MM.1S (cell line): ENCODE results near the gene POT1.

Experiments
- DNase-seq: peaks from one replicate; pipeline ENCODE4 v3.0.0-alpha.2; 2015
- H2AFZ ChIP-seq: fragments of 300-600 bp; sonication (generic); 2 replicates; pipeline ENCODE4 v1.6.0; 2016; ENCODE audit warnings: antibody characterized with exemption, low read length
- H3F3A ChIP-seq: fragments of 300-600 bp; sonication (generic); 2 replicates; pipeline ENCODE4 v1.6.1; 2016; ENCODE audit warnings: mild to moderate bottlenecking, antibody characterized with exemption, low read length, moderate library complexity, mixed read lengths; ENCODE audit not compliant: insufficient read depth
- H3K27ac ChIP-seq: fragments of 300-600 bp; sonication (generic); 2 replicates; pipeline ENCODE4 v1.5.1; 2016; ENCODE audit warnings: mild to moderate bottlenecking, low read length
- H3K27me3 ChIP-seq: fragments of 300-600 bp; sonication (generic); replicated peaks from 2 replicates; pipeline ENCODE4 v1.6.0; 2016; ENCODE audit warnings: low read length; ENCODE audit not compliant: insufficient read depth
- H3K36me3 ChIP-seq: fragments of 300-600 bp; sonication (generic); replicated peaks from 2 replicates; pipeline ENCODE4 v1.6.1; 2016; ENCODE audit warnings: mild to moderate bottlenecking, low read length, mixed read lengths; ENCODE audit not compliant: insufficient read depth
- H3K4me1 ChIP-seq: fragments of 300-600 bp; sonication (generic); 2 replicates; pipeline ENCODE4 v1.6.1; 2016; ENCODE audit warnings: low read length, mixed read lengths
- H3K4me2 ChIP-seq: fragments of 300-600 bp; sonication (generic); 2 replicates; pipeline ENCODE4 v1.6.0; 2016; ENCODE audit warnings: low read depth, low read length
- H3K4me3 ChIP-seq: fragments of 300-600 bp; sonication (generic); 2 replicates; pipeline ENCODE4 v1.5.1; 2016; ENCODE audit warnings: low read length, mixed read lengths
- H3K79me2 ChIP-seq: fragments of 300-600 bp; sonication (generic); 2 replicates; pipeline ENCODE4 v1.6.1; 2016; ENCODE audit warnings: mixed run types, low read length, mixed read lengths
- H3K9ac ChIP-seq: fragments of 300-600 bp; sonication (generic); 2 replicates; pipeline ENCODE4 v1.6.1; 2016; ENCODE audit warnings: low read length, mixed read lengths
- H3K9me2 ChIP-seq: fragments of 300-600 bp; sonication (generic); replicated peaks from 2 replicates; pipeline ENCODE4 v1.6.1; 2016; ENCODE audit warnings: mild to moderate bottlenecking, low read length, mixed read lengths; ENCODE audit not compliant: insufficient read depth
- H3K9me3 ChIP-seq: fragments of 300-600 bp; sonication (generic); replicated peaks from 2 replicates; pipeline ENCODE4 v1.6.1; 2016; ENCODE audit warnings: mild to moderate bottlenecking, low read length, mixed read lengths; ENCODE audit not compliant: insufficient read depth
- H4K20me1 ChIP-seq: fragments of 300-600 bp; sonication (generic); 2 replicates; pipeline ENCODE4 v1.6.1; 2016; ENCODE audit warnings: mild to moderate bottlenecking, low read length, moderate library complexity, mixed read lengths; ENCODE audit not compliant: insufficient read depth
- CTCF ChIP-seq: fragments of 300-600 bp; sonication (generic); IDR thresholded peaks from 2 replicates; pipeline ENCODE4 v1.5.1; 2016; ENCODE audit warnings: antibody characterized with exemption, low read length, mixed read lengths
- EZH2 ChIP-seq: fragments of 300-600 bp; sonication (generic); optimal IDR thresholded peaks from 2 replicates; pipeline ENCODE3; 2017; ENCODE audit warnings: low read depth, mild to moderate bottlenecking, antibody characterized with exemption, low read length, mixed read lengths
- EZH2phosphoT487 ChIP-seq: fragments of 300-600 bp; sonication (generic); IDR thresholded peaks from 2 replicates; pipeline ENCODE4 v1.6.1; 2018; ENCODE audit warnings: antibody characterized with exemption, low read length

POT1 gene

GRCh38 chr7:124943472-124943871 lies 13.8 kb upstream of the POT1 start:
- TF ChIP-seq EZH2phosphoT487: no peak
- no peak for TF ChIP-seq EZH2
- no peak for TF ChIP-seq CTCF
- H3K4me1 ChIP-seq: no peaks in the 10 kb centered on the region
- no peaks in the 10 kb centered on the region for H3K27me3 ChIP-seq
- H2AFZ ChIP-seq: no peak overlapping the region
- H4K20me1 ChIP-seq: no peaks in the 10 kb centered on the region
- H3K9me2 ChIP-seq: no peaks in the 10 kb centered on the region
- no peak overlapping the region for H3K9ac ChIP-seq
- no peaks in the 10 kb centered on the region for H3F3A ChIP-seq
- no peaks in the 10 kb centered on the region for H3K9me3 ChIP-seq
- H3K4me3 ChIP-seq: no peak overlapping the region
- no peak overlapping the region for H3K4me2 ChIP-seq
- DNase-seq: no peak
- no peaks in the 10 kb centered on the region for H3K79me2 ChIP-seq
- H3K27ac ChIP-seq: no peak overlapping the region
- H3K36me3 ChIP-seq: no peaks in the 10 kb centered on the region

- H3K4me1 ChIP-seq: no peaks in the 10 kb centered on the region
- H3K79me2 ChIP-seq: no peaks in the 10 kb centered on the region
- H3K27me3 ChIP-seq: no peaks in the 10 kb centered on the region
- H3K9ac ChIP-seq: no peak overlapping the region
- H4K20me1 ChIP-seq: no peaks in the 10 kb centered on the region
- H3K9me2 ChIP-seq: no peaks in the 10 kb centered on the region
- no peak overlapping the region for H3K4me3 ChIP-seq
- no peak overlapping the region for H2AFZ ChIP-seq
- no peaks in the 10 kb centered on the region for H3K9me3 ChIP-seq
- no peak for TF ChIP-seq CTCF
- TF ChIP-seq EZH2phosphoT487: no peak
- no peak for TF ChIP-seq EZH2
- no peaks in the 10 kb centered on the region for H3K36me3 ChIP-seq
- no peak overlapping the region for H3K27ac ChIP-seq
- H3K4me2 ChIP-seq: no peak overlapping the region
- DNase-seq: no peak
- H3F3A ChIP-seq: no peaks in the 10 kb centered on the region
Observed at GRCh38 chr7:124942399-124942798, 12.8 kb upstream of the POT1 start.

GRCh38 chr7:124940306-124940705 lies 10.7 kb upstream of the POT1 start:
- H3F3A ChIP-seq: no peaks in the 10 kb centered on the region
- no peaks in the 10 kb centered on the region for H3K4me1 ChIP-seq
- no peaks in the 10 kb centered on the region for H3K27me3 ChIP-seq
- no peak overlapping the region for H3K9ac ChIP-seq
- H3K36me3 ChIP-seq: no peaks in the 10 kb centered on the region
- TF ChIP-seq EZH2: no peak
- TF ChIP-seq CTCF: no peak
- TF ChIP-seq EZH2phosphoT487: no peak
- no peaks in the 10 kb centered on the region for H3K9me3 ChIP-seq
- H3K27ac ChIP-seq: no peak overlapping the region
- no peak overlapping the region for H2AFZ ChIP-seq
- no peaks in the 10 kb centered on the region for H3K79me2 ChIP-seq
- no peaks in the 10 kb centered on the region for H3K9me2 ChIP-seq
- no peaks in the 10 kb centered on the region for H4K20me1 ChIP-seq
- no peak overlapping the region for H3K4me2 ChIP-seq
- DNase-seq: no peak
- no peak overlapping the region for H3K4me3 ChIP-seq
